GM19238 (cell line): ENCODE results near the gene PPP3R1.
"Not testable (repeated sequence)": the region's sequence is repeated elsewhere in the genome, so short reads cannot be mapped to it uniquely, and the experiment has no call there.

Source experiments
- DNase-seq: peaks from one replicate; pipeline ENCODE4 v3.0.0; 2011; ENCODE audit warnings: low spot score; ENCODE audit not compliant: insufficient read length

PPP3R1 gene

GRCh38 chr2:68189991-68190784 lies 62.1 kb downstream of the PPP3R1 start:
- DNase-seq: no peak

DNA sequence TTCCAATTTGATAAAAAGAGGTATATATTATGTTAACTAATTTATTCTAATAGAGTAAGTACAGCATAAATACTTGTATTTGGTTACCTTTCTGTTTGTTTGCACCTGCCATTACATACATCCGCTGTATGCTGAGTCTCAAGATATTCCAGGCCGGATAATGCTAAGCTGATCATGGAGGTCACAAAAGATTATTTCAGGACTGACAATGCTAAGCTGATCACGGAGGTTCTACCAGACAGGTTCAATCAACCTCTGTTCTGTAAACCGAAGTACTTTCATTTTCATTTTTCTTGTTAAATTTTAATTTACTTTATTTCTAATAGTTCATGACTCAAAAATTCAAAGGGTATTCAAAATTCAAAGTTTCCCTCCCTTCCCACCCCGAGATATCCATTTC lies 63.5 kb downstream of the PPP3R1 start:
- peak; percentile 7 for DNase-seq

- DNase-seq: no peak
Measured at GRCh38 chr2:68187329-68187728, 65.0 kb downstream of the PPP3R1 start.

DNA sequence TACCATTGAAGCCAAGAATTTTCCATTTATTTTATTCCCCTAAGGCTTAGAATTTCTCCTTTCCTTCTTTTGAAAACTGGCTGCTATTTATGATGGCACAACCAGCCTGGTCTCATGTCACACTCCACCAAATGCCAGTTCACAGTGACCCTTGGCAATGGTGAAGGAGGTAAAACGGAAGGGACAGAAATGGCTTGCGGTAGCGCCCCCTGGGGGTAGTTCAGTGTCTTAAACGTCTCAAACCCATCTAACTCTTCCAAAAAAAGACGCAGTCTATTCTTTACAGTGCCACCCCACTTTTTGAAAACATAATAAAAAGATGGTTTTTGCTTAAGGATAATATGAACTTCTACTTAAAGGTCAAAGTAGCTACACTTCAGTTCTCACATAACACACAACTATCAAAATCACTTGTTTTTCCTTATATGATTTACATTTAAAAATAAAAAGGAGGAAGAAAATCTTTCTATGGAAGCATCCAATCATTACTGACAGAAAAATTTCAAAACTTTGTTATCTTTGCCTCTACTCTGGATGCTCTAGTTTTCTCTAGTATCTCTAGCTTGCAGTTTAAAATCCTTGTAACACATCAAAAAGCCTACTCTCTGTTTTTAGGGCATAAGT lies 66.7 kb downstream of the PPP3R1 start:
- DNase-seq: peak; percentile 22

DNA sequence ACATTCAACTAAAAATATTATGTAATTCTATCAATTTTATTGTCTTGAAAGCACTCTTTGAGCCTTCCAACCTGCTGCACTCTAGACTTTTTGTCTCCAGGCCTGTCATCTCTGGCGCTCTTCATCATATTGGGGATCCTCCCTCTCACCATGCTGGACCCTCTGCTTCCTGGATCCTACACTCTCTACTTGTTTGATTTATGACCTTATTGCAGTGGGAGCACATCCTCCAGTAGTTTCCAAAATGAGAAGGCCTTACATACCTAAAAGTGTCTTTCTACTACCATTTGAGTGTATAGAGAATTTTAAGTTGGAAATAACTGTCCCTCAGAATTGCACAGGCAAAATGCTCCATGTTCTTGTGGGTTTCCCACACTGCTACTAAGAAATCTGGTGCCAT lies 69.4 kb downstream of the PPP3R1 start:
- no peak for DNase-seq

DNA sequence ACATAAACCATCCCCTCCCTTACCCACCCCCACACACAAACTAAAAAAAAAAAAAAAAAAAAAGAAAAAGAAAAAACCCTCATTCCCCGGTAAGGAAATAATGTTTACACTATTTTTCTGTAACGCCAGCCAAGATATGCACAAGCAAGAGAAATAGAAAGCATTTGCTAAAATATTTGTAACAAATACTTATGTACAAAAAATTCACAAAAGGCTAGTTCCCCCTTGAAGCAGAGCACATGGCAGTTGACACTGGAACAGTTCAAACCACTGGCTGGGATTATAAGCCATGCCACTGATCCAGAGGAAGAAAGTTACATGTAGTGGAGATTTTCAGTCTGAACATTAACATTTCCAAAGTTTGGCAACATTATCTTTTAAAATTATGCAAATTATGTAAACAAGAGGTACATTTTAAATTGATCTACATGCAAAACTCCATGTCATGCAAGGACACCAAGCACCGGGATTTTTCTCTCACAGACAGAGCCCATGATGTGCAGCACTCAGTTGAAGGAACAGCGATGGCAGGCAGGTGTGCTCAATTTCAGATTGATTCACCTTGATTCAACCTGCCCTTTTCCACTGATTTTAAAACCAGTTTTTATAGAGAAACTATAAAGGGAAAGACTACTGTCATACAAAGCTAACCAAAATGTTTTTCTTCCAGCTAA lies 73.2 kb downstream of the PPP3R1 start:
- no peak for DNase-seq

- no peak for DNase-seq
Measured at GRCh38 chr2:68178432-68178831, 73.9 kb downstream of the PPP3R1 start.

DNA sequence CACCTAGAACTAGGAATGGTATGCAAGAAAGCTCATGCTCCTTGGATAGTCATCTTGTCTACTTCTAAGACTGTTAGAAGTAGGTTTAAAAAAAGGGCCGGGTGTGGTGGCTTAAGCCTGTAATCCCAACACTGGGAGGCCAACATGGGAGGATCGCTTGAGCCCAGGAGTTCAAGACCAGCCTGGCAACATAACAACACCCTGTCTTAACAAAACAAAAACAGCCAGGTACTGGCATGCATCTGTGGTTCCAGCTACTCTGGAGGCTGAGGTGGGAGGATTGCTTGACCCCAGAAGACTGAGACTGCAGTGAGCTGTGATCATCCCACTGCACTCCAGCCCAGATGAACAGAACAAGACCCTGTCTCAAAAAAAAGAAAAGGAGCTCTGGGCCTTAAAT lies 74.8 kb downstream of the PPP3R1 start:
- DNase-seq: no peak

GRCh38 chr2:68176657-68177056 lies 75.7 kb downstream of the PPP3R1 start:
- DNase-seq: no peak

DNA sequence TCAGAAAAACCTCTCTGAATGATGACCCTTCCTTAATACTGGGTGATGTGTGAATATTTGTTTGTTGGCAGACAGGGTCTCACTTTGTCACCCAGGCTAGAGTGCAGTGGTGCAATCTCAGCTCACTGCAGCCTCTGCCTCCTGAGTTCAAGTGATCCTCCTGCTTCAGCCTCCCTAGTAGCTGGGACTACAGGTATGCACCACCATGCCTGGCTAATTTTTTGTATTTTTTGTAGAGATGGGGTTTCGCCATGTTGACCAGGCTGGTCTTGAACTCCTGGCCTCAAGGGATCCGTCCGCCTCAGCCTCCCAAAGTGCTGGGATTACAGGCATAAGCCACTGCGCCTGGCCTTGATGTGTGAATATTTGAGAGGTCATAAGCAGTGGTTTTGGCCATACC lies 77.1 kb downstream of the PPP3R1 start:
- not testable (repeated sequence) for DNase-seq

GRCh38 chr2:68172990-68173700 lies 79.2 kb downstream of the PPP3R1 start:
- no peak for DNase-seq

DNA sequence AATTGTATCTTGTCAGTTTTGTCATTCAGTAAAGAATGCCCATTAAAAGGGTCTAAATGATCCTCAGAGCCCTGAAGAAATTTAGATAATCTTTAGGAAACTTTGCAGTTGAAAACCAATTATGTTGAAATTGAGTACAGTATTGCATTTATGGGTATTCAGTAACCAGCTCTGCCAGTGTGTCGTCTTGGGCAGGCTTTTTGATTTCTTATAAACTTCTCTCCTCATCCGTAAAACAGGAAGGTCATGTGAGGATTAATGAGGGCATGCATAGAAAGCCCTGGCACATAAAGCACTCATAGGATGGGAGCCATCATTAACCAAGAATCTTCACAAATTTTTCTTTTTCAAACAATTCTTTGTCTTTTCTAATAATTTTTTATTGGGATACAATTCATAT lies 79.8 kb downstream of the PPP3R1 start:
- DNase-seq: no peak

DNA sequence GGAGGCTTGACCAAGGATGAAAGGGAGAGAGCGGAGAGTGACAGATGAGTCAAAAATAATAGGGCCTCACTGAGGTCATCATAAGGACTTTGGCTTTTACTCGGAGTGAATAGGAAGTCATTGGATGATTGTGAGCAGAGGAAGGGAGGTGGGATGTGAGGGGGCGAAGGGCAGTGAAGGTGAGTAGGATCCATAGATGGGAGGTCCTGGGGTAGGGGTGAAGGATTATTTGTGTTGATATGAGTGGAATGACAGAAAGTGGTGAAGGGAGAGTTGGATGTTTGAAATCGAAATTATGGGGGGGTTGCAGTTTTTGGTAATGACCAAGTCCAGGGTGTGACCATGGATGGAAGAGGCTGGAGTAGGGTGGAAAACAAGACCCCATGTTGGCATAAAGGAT lies 80.6 kb downstream of the PPP3R1 start:
- DNase-seq: no peak

DNA sequence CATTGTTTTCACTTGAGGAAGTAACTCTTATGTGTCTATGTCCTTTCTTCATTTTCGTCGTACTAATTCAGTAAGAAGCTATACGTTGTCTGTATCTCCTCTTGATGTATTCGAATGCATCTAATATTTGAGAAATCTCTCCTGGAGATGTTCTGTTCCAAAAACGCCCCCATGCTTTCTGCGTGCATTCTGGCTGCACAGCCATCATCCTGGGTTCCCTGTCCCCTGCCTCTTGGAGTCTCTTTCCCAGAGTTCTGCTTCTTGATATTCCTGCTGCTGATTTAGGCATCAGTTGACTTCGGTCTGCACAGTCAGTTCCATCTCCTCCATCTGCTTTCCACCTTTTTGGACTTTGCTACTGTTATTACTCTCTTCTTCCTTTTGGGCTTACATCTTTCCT lies 81.2 kb downstream of the PPP3R1 start:
- no peak for DNase-seq

- no peak for DNase-seq
Measured at GRCh38 chr2:68169308-68169707, 83.0 kb downstream of the PPP3R1 start.

- no peak for DNase-seq
Measured at GRCh38 chr2:68167186-68167585, 85.1 kb downstream of the PPP3R1 start.

- DNase-seq: no peak
Measured at GRCh38 chr2:68163641-68164040, 88.7 kb downstream of the PPP3R1 start.

DNA sequence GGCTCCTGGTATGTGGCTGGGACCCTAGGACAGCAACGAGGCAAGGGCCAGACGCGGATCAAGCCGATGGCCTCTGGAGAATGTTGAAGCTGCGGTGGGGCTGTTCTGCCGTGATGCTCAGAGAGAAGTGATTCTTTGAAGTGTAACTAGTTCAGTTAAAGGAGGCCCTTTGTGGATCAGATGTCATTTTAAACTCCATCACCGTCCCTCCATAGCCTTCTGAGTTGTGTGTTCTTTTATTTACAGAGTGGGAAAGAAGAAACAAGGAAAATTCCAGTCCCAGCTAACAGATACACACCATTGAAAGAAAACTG lies 94.2 kb downstream of the PPP3R1 start:
- DNase-seq: no peak

DNA sequence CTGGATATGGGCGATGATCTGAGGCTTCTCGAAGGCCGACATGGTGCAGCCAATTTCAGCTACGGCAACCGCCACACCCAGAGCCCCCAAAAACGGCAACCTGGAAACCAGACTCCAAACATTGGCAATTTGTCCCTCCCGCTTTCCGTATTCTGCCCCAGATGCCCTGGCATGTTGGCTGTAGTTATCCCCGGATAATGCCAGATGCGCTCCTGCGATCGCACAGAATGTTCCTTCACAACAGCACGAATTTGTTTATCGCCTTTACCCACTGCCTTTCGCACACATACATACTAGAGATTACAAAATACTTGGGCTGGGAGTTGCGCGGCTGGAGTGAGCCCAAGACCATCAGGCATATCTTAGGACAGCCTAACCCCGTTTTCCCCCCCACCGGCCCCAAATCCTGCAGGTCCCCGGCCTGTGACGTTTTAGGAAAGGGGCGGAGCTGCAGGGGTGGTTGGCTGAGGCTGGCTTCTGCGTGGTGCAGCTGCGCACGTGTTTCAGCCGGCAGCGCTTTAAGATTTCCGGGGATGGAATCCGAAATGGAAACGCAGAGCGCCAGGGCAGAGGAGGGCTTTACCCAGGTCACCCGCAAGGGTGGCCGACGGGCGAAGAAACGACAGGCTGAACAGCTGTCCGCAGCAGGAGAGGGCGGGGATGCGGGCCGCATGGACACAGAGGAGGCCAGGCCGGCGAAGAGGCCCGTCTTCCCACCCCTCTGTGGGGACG lies 94.8 kb downstream of the PPP3R1 start, which contains the start of gene PNO1:
PNO1 (plus strand) TSS at position 487 of the 732 bp plus-strand sequence; CDS start at position 534, 47 bp downstream.
- peak; percentile 87 for DNase-seq

DNA sequence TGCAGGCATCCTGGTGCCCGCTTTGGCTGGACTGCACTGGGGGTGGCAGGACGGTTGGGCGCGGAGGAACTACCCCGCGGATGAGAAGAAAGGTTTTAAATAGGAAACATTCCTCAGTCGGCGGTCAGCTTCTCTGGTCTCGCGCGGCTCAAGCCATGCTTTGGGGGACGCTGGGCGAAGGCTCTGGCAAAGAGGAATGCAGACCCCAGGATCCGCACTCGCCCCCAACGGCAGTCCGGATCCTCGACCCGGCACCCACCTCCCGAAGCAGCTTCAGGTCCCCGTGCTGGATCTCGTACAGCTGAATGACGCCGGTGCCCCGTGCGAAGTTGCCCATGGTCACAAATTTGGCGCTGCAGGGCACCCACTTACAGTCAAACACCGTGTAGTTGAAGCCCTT lies 95.3 kb downstream of the PPP3R1 start:
- no peak for DNase-seq

DNA sequence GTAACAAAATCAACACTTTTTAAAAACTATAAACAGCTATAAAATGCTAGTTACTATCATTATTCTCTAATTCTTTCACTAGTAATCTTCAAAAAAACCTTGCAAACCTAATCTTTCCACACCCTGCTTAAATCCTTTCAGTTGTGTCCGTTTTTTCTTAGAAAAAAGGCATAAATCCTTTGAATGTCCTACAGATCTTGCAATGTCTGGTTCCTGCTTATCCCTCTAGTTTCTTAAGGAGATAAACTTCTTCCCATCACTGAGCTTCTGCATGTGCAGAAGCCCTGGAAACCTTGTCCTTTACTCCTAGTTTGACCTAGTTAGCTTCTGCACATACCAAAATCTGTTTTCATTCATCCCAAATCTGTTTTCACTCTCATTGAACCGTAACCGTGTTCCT lies 95.9 kb downstream of the PPP3R1 start:
- no peak for DNase-seq
